DOHH2 (cell line): ENCODE results near the gene GAMT.

Source experiments
- H3F3A ChIP-seq: fragments of 200-600 bp; sonication (generic), shearing (Covaris generic); 2 replicates; pipeline ENCODE4 v1.6.0; 2016; ENCODE audit warnings: antibody characterized with exemption, mild to moderate bottlenecking; ENCODE audit not compliant: control insufficient read depth, insufficient read depth
- H3K27ac ChIP-seq: fragments of 200-600 bp; sonication (generic); 2 replicates; pipeline ENCODE4 v1.5.1; 2014; ENCODE audit warnings: low read depth, mild to moderate bottlenecking, low read length, moderate library complexity
- H3K27me3 ChIP-seq: fragments of 200-600 bp; sonication (generic); 2 replicates; pipeline ENCODE4 v1.6.1; 2014; ENCODE audit warnings: mild to moderate bottlenecking, low read length, mixed read lengths; ENCODE audit not compliant: control insufficient read depth
- H3K36me3 ChIP-seq: fragments of 200-600 bp; sonication (generic); 2 replicates; pipeline ENCODE4 v1.6.1; 2014; ENCODE audit warnings: mild to moderate bottlenecking, low read length, moderate library complexity, mixed read lengths; ENCODE audit not compliant: control insufficient read depth
- H3K4me1 ChIP-seq: fragments of 200-600 bp; sonication (generic); 2 replicates; pipeline ENCODE4 v1.6.1; 2014; ENCODE audit warnings: mild to moderate bottlenecking, low read length, mixed read lengths; ENCODE audit not compliant: control insufficient read depth
- H3K4me2 ChIP-seq: fragments of 200-600 bp; sonication (generic); 2 replicates; pipeline ENCODE4 v1.6.0; 2014; ENCODE audit warnings: mild to moderate bottlenecking, low read length, moderate library complexity
- H3K4me3 ChIP-seq: fragments of 200-600 bp; sonication (generic); 2 replicates; pipeline ENCODE4 v1.5.1; 2014; ENCODE audit warnings: mild to moderate bottlenecking, low read length, mixed read lengths
- H3K79me2 ChIP-seq: fragments of 200-600 bp; sonication (generic); 2 replicates; pipeline ENCODE4 v1.6.1; 2014; ENCODE audit warnings: mild to moderate bottlenecking, low read length, mixed read lengths; ENCODE audit not compliant: control insufficient read depth
- H3K9me2 ChIP-seq: fragments of 200-600 bp; sonication (generic); replicated peaks from 2 replicates; pipeline ENCODE4 v1.6.1; 2014; ENCODE audit warnings: mild to moderate bottlenecking, low read length, mixed read lengths; ENCODE audit not compliant: control insufficient read depth
- H3K9me3 ChIP-seq: fragments of 200-600 bp; sonication (generic); 2 replicates; pipeline ENCODE4 v1.6.1; 2014; ENCODE audit warnings: antibody characterized with exemption, low read length, mixed read lengths; ENCODE audit not compliant: control insufficient read depth, insufficient read depth
- H4K20me1 ChIP-seq: fragments of 200-600 bp; sonication (generic); 2 replicates; pipeline ENCODE4 v1.6.0; 2014; ENCODE audit warnings: low read depth, mild to moderate bottlenecking, antibody characterized with exemption, low read length, moderate library complexity; ENCODE audit not compliant: control insufficient read depth, insufficient read depth
- CTCF ChIP-seq: fragments of 200-600 bp; sonication (generic); IDR thresholded peaks from one replicate; pipeline ENCODE4 v1.5.1; 2014; ENCODE audit warnings: antibody characterized with exemption, mild to moderate bottlenecking, low read depth, low read length; ENCODE audit not compliant: poor library complexity, severe bottlenecking
- EZH2phosphoT487 ChIP-seq: fragments of 200-600 bp; sonication (generic); IDR thresholded peaks from 2 replicates; pipeline ENCODE4 v1.6.1; 2017; ENCODE audit warnings: borderline replicate concordance, mild to moderate bottlenecking, antibody characterized with exemption, low read length, moderate library complexity, mixed read lengths

GAMT gene

GRCh38 chr19:1438035-1438932, 36.9 kb upstream of the GAMT start, which contains the start of gene RPS15:
RPS15 (plus strand) TSS chr19:1438396; CDS start chr19:1438426, 30 bp downstream.
- peaks cover 19% of the 10 kb centered on the region for H4K20me1 ChIP-seq
- H3K4me1 ChIP-seq = peaks cover 52% of the 10 kb centered on the region
- H3K27me3 ChIP-seq = no peaks in the 10 kb centered on the region
- peaks cover 54% of the 10 kb centered on the region for H3F3A ChIP-seq
- peaks cover 63% of the 10 kb centered on the region for H3K36me3 ChIP-seq
- peak within 1 kb of the TSS; percentile 94 for H3K4me3 ChIP-seq
- H3K27ac ChIP-seq = peak within 1 kb of the TSS; percentile 79
- H3K79me2 ChIP-seq = peaks cover 35% of the 10 kb centered on the region
- no peaks in the 10 kb centered on the region for H3K9me2 ChIP-seq
- H3K9me3 ChIP-seq = no peaks in the 10 kb centered on the region
- H3K4me2 ChIP-seq = peak within 1 kb of the TSS; percentile 87
- peak; percentile 90 for TF ChIP-seq CTCF
- no peak for TF ChIP-seq EZH2phosphoT487

- Histone ChIP-seq H3K4me3 (peak overlapping the region; percentile 94), H3K36me3 (peaks cover 67% of the 10 kb centered on the region), H3K27me3 (no peaks in the 10 kb centered on the region), H3K9me2 (no peaks in the 10 kb centered on the region), H3K4me1 (peaks cover 45% of the 10 kb centered on the region), H3K9me3 (no peaks in the 10 kb centered on the region), H3K79me2 (peaks cover 35% of the 10 kb centered on the region), H3K27ac (peak overlapping the region; percentile 25), H3F3A (peaks cover 48% of the 10 kb centered on the region), H3K4me2 (peak overlapping the region; percentile 87), H4K20me1 (peaks cover 19% of the 10 kb centered on the region)
- TF ChIP-seq EZH2phosphoT487 = no peak
These were observed 36.3 kb upstream of the GAMT start for GRCh38 chr19:1437609-1438008.

GRCh38 chr19:1435378-1435989, 34.1 kb upstream of the GAMT start:
- Histone ChIP-seq H3K9me3 (no peaks in the 10 kb centered on the region), H3F3A (peaks cover 28% of the 10 kb centered on the region), H3K4me1 (peaks cover 25% of the 10 kb centered on the region), H3K4me3 (no peak overlapping the region), H3K4me2 (no peak overlapping the region), H3K79me2 (peaks cover 23% of the 10 kb centered on the region), H4K20me1 (peaks cover 12% of the 10 kb centered on the region), H3K36me3 (peaks cover 60% of the 10 kb centered on the region), H3K27ac (no peak overlapping the region), H3K9me2 (no peaks in the 10 kb centered on the region), H3K27me3 (no peaks in the 10 kb centered on the region)
- TF ChIP-seq EZH2phosphoT487 = no peak
- no peak for TF ChIP-seq CTCF

GRCh38 chr19:1434577-1435060, 33.3 kb upstream of the GAMT start:
- Histone ChIP-seq H4K20me1 (peaks cover 5% of the 10 kb centered on the region), H3K27me3 (no peaks in the 10 kb centered on the region), H3K4me2 (no peak overlapping the region), H3K4me3 (no peak overlapping the region), H3K27ac (no peak overlapping the region), H3K79me2 (peaks cover 15% of the 10 kb centered on the region), H3K9me3 (no peaks in the 10 kb centered on the region), H3K9me2 (no peaks in the 10 kb centered on the region), H3K4me1 (peaks cover 17% of the 10 kb centered on the region), H3F3A (peaks cover 22% of the 10 kb centered on the region), H3K36me3 (peaks cover 59% of the 10 kb centered on the region)
- TF ChIP-seq EZH2phosphoT487 (no peak), CTCF (no peak)
